Measurements from ENCODE around the gene C1orf174. TPM values are rescaled to one million over a fixed set of nuclear protein-coding genes. Genes with fewer than 3 reads are reported as not detected.

C1orf174 gene
- total and polyA plus RNA-seq, 2 of the 4 experiments (the other 2 are of a cell fraction), result 26.7 to 45.7 TPM

GRCh38 chr1:3921765-3922164, 21.7 kb upstream of the C1orf174 start:
- POLR2A ChIA-PET (ENCODE audit: unreplicated experiment), result no interaction called here
- BruUV-seq (replicated peaks), result no TSS peak
- Histone ChIP-seq H3K18ac (ENCODE audit: low read depth, low read length) (no peak overlapping the region), H3K79me1 (ENCODE audit: low read depth in 1 of 2, low read length in 2 of 2) (no peaks in the 10 kb centered on the region), H2BK15ac (ENCODE audit: low read depth, low read length) (no peak overlapping the region), H3K14ac (replicated peaks; ENCODE audit: low read depth, low read length) (no peak overlapping the region), H3K4me2 (ENCODE audit: low read depth, low read length) (no peak overlapping the region), H2BK120ac (ENCODE audit: low read depth, low read length) (no peak overlapping the region), H3K56ac (ENCODE audit: extremely low read depth, insufficient read depth, low read length) (no peak overlapping the region), H2AFZ (replicated peaks; ENCODE audit: low read length, poor library complexity) (no peak overlapping the region), H4K91ac (ENCODE audit: insufficient read depth, low read depth, low read length) (no peak overlapping the region), H2BK5ac (ENCODE audit: low read depth, low read length, poor library complexity, severe bottlenecking) (no peak overlapping the region), H3K36me3 (ENCODE audit: control insufficient read depth, insufficient read depth, low read length) (no peaks in the 10 kb centered on the region), H3K4me3 (ENCODE audit: insufficient read depth, low read depth, low read length) (peak overlapping the region; percentile 11; the same call in 1 of the 2 replicates), H3K27me3 (ENCODE audit: control insufficient read depth, insufficient read depth, low read length) (no peaks in the 10 kb centered on the region; the same call in 1 of the 2 replicates), H4K5ac (ENCODE audit: low read depth, low read length) (no peak overlapping the region), H3K4me1 (ENCODE audit: control insufficient read depth, insufficient read depth, low read length) (no peaks in the 10 kb centered on the region), H2BK20ac (ENCODE audit: low read depth, low read length) (no peak overlapping the region), H3K27ac (ENCODE audit: insufficient read depth, low read length) (no peak overlapping the region), H2AK9ac (replicated peaks; ENCODE audit: low read depth, low read length, poor library complexity) (no peak overlapping the region), H3K4ac (ENCODE audit: low read depth, low read length) (no peak overlapping the region), H3K9me3 (ENCODE audit: control insufficient read depth, insufficient read depth, low read length) (no peaks in the 10 kb centered on the region), H3K9ac (ENCODE audit: low read depth, low read length) (no peak overlapping the region), H2AK5ac (ENCODE audit: low read depth, low read length) (no peak overlapping the region), H4K20me1 (ENCODE audit: insufficient read depth, low read length) (no peaks in the 10 kb centered on the region), H3K9me1 (ENCODE audit: insufficient read depth, low read length) (no peaks in the 10 kb centered on the region), H4K8ac (ENCODE audit: low read depth in 2 of 2, low read length in 2 of 2) (no peak overlapping the region), H3K23ac (ENCODE audit: low read depth, low read length) (no peak overlapping the region)
- DNase-seq, result no peak
- no peak for ATAC-seq (ENCODE audit: low read depth)
- in situ Hi-C loops (cut with MboI; ENCODE audit: low sequenced_read_pairs), result loop anchor here (25.0 kb wide), 1 partner anchor 1991 kb away; no protein-coding TSS in a partner anchor
- intact Hi-C loops (cut with micrococcal nuclease), result no loop called here
- dilution Hi-C loops (cut with HindIII; ENCODE audit: low sequenced_read_pairs, unreplicated experiment), result no loop called here
- WGBS, 2 experiments (ENCODE audit: extremely low coverage in 2 of 2, insufficient read length in 1 of 2), result 0% methylated on average over 1 of the region's 8 CpGs; no CpG with 5 or more reads in 1 of the 2 experiments
- no peak for TF ChIP-seq BHLHE40 (IDR thresholded peaks at IDR 0.05; ENCODE audit: low read depth, low read length)
- TF ChIP-seq FOS (IDR thresholded peaks at IDR 0.05; ENCODE audit: low read depth, low read length), result no peak
- no peak for TF ChIP-seq RAD21 (IDR thresholded peaks at IDR 0.05; ENCODE audit: low read length)
- no peak for TF ChIP-seq RFX5 (IDR thresholded peaks at IDR 0.05; ENCODE audit: low read depth, low read length)
- no peak for TF ChIP-seq POLR2A (IDR thresholded peaks at IDR 0.05; ENCODE audit: low read depth, low read length)
- TF ChIP-seq, protein P1, sequence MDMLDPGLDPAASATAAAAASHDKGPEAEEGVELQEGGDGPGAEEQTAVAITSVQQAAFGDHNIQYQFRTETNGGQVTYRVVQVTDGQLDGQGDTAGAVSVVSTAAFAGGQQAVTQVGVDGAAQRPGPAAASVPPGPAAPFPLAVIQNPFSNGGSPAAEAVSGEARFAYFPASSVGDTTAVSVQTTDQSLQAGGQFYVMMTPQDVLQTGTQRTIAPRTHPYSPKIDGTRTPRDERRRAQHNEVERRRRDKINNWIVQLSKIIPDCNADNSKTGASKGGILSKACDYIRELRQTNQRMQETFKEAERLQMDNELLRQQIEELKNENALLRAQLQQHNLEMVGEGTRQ (IDR thresholded peaks at IDR 0.05; ENCODE audit: low read depth, low read length), result no peak
- no peak for TF ChIP-seq CHD1 (IDR thresholded peaks at IDR 0.05; ENCODE audit: low read depth, low read length)
- TF ChIP-seq MAFK (IDR thresholded peaks at IDR 0.05; ENCODE audit: low read depth, low read length), result no peak
- no peak for TF ChIP-seq CTCF (conservative IDR thresholded peaks at IDR 0.05; ENCODE audit: low read depth, low read length)
- no peak for TF ChIP-seq CEBPB (IDR thresholded peaks at IDR 0.05; ENCODE audit: low read depth, low read length)
- TF ChIP-seq MXI1 (IDR thresholded peaks at IDR 0.05; ENCODE audit: borderline replicate concordance, low read depth, low read length), result no peak
- TF ChIP-seq ELK1 (IDR thresholded peaks at IDR 0.05; ENCODE audit: borderline replicate concordance, low read depth, low read length), result no peak
- TF ChIP-seq NFE2L2 (IDR thresholded peaks at IDR 0.05; ENCODE audit: low read depth, low read length), result no peak
- no peak for TF ChIP-seq SMC3 (IDR thresholded peaks at IDR 0.05; ENCODE audit: low read depth, low read length)
- TF ChIP-seq MAZ (IDR thresholded peaks at IDR 0.05; ENCODE audit: borderline replicate concordance, low read depth, low read length), result no peak
- TF ChIP-seq RCOR1 (IDR thresholded peaks at IDR 0.05; ENCODE audit: insufficient replicate concordance, low read length), result no peak
- CTCF ChIA-PET, result no interaction called here

Measured in IMR-90 (cell line).